AG08396 (cell line): ENCODE measurements around the gene NDUFB2.
"Not testable (repeated sequence)": the region's sequence is repeated elsewhere in the genome, so short reads cannot be mapped to it uniquely, and the experiment has no call there.

Experiments
- DNase-seq: peaks from one replicate; pipeline ENCODE4 v3.0.0; 2012; ENCODE audit warnings: low spot score, mixed read lengths

Gene NDUFB2

DNA sequence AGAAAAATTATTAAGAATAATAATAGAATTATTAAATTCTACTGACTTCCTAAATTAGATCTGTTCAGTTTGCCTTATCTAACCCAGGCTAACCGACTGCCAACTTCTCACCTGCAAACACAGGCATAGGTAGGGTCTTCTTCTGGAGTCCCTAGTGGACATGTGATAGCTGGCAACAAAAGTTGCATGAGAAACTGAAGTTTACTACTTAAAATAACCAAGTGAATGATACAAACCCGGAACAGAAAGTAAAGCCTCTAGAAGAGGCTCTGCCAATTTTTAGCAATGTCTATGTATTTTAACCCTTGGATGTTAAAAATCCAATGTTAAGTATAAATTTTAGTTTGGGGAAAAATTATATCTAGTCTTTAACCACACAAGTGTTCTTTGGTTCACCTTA is 37.6 kb downstream of the NDUFB2 start:
- DNase-seq = no peak

DNA sequence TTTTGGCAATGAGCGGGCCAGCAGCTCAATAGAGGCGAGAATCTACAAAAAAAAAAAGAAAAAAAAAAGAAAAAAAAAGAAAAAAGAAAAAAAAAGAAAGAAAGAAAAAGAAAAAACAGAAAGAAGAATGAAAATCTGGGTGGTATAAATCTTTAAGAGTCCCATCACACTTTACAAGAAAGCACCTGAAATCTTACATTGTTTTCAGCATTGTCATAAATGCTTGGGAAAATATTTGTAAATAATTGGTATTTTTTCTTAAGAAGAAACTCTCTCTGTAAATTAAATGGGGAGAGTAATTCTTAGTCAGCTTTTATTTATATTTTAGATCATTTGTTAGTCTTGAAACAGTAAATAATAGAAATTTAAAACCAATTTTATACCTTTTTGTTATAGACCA is 38.2 kb downstream of the NDUFB2 start:
- DNase-seq = no peak

DNA sequence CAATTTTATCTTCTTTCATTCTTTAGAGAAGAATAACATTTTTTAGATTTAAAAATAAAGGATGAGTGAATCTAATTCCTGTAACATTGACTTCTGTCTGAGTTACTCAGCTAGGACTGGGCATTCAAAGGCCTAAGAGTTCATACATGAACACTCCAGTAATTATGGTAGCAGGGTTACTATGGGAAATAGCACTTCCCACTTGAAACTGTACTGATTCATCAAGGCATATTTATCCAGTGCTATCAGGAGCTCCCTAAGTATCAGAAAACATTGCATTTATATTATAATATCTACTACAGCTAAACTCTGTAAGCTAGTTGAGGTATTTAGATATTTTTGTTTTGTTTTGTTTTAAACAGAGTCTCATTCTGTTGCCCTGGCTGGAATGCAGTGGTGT is 41.8 kb downstream of the NDUFB2 start:
- DNase-seq = no peak

DNA sequence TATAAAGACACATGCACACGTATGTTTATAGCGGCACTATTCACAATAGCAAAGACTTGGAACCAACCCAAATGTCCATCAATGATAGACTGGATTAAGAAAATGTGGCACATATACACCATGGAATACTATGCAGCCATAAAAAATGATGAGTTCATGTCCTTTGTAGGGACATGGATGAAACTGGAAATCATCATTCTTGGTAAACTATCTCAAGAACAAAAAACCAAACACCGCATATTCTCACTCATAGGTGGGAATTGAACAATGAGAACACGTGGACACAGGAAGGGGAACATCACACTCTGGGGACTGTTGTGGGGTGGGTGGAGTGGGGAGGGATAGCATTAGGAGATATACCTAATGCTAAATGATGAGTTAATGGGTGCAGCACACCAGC is 46.7 kb downstream of the NDUFB2 start:
- DNase-seq = not testable (repeated sequence)

DNA sequence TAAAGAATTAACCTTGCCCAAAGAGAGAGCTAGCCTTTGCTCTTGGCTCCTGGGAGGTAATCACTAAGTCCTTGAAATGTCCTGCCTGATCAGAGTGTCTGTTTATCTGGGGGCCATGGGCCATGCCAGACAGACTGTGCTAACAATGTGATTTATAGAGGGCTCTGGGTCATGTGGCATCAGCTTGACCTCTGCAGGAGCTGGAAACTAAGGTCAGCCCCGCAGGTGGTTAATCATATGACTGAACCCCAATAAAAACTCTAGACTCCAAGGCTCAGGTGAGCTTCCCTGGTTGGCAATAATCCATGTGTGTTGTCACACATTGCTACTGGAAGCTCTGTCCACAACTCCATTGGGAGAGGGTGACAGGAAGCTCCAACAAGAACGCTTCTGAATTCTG is 47.5 kb downstream of the NDUFB2 start:
- DNase-seq = no peak

DNA sequence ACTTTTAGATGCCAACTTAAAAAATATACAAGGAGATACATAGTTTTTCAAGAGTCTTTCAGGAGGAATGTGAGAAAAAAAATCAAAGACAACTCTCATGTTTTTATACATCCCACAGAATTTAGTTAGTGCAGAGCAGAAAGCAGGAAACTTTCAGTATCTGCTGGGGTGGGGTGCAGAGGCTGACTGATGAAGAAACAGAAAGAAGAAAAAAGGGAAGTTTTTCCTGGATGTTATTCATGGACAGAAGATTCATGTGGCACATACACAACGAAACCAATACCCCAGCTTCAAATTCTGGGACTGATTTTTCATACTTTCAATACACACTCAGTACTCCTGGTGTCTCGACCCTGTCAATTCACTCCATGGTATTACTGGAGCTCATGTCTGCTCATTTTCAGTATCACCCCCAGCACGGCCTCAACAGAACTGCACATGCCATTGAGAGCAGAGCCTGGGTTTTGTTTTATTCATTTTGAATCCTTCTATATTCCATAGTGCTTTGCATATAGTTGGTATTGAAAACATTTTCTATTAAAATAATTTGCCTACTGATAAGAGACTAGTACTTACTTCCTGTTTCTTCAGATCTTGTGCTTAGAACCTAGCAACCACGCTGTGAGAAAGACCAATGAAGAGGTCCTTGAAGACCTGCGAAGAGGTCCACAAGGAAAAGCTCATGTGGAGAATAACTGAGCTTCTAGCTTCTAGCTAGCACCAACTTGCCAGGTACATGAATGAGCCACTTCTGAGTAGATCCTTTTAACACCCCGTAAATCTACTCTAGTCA is 49.0 kb downstream of the NDUFB2 start:
- no peak for DNase-seq

DNA sequence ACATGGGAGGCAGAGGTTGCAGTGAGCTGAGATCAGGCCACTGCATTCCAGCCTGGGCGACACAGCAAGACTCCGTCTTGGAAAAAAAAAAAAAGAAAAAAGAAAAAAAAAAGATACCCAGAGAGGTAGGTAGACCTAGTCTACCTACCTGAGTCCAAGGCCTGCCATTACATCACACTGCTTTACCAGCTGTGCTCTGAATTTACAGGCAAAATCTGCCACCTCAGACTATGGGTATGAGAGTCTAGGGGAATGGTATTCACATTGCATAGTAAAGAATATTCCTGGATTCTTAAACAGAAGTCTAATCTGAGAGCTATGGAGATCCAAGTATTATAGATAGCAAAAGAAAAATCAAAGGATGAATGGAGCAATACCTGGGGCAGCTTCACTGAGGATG is 50.2 kb downstream of the NDUFB2 start:
- DNase-seq = no peak

DNA sequence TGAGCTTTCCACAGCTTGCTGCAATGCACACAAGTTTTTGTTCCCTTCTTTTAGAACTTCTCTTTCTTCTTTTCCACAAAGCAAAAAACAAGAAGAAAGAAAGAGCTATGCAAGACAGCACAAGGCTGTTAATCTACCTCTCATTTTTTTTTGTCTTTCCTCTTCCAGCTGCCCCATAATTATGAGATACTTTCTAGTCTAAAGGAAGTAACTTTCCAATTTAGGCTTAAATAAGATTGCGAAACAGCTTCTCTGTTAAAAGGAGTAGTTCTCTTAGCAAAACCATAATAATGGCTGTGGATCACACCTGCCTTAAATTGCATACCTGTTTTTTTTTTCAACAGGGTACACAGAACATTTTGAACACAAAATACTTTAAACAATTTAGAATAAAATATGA is 56.0 kb downstream of the NDUFB2 start:
- DNase-seq = no peak

DNA sequence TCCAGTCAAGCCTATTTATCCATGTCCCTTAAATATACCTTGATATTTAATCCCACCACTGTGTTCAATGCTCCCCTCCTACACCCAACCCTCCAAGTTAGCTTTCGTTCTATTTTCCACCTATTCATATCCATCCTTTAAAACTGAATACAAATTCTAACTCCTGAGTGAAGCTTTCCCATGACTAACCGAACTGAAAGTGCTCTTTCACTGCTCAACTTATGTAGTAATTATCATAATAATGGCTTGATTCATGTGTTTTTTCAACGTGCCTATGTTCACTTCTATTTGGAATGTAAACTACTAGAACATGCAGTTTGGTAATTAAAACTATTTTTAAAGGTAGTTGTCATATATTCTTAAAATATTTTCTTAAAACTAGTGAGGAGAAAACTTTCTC is 58.0 kb downstream of the NDUFB2 start:
- no peak for DNase-seq
